GM19467 (cell line): ENCODE data around the gene SLIT3.

ENCODE experiments used
- ATAC-seq: cut with Tn5 transposase; IDR thresholded peaks from one replicate; pipeline ENCODE4 v1.9.1; 2021; ENCODE audit warnings: mild to moderate bottlenecking, moderate library complexity; ENCODE audit not compliant: unreplicated experiment

Gene SLIT3

DNA sequence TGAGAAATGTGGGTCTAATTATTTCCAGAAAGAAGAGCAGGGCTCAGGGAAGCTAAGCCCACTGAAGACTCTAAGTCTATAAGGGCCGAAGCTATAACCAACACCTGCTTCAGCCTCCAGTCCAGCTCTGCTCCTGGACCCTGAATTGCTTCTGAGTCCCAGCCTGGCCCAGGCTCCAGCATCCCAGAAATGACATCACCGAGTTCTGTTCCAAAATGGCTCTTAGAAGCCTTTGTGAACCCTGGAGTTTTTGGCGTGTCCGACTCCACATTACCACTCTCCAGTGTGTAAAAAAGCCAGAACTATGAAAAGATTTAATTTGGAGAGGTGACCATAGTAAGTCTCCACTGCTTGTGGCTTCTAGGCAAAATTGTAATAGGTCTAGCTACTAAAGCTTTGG lies 289.9 kb downstream of the SLIT3 start:
- ATAC-seq: no peak

DNA sequence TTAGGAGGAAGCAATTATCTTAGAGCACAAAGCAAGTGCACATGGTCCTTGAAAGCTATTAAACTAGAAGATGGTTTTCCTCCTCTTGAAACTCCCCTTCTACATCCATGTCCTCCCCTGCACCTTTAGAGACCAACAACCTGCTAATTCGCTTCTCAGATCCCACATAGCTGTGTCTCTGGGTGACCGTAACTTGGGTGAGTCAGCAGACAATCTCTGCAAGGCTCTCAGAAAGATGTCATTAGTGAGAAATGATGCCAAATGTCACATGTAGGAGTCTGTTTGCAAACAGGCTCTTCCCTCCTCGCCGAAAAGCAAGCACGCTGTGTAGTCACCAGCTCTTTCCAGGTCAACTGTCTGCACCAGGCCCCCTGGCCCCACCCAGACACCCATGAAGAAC lies 291.8 kb downstream of the SLIT3 start:
- ATAC-seq: no peak

DNA sequence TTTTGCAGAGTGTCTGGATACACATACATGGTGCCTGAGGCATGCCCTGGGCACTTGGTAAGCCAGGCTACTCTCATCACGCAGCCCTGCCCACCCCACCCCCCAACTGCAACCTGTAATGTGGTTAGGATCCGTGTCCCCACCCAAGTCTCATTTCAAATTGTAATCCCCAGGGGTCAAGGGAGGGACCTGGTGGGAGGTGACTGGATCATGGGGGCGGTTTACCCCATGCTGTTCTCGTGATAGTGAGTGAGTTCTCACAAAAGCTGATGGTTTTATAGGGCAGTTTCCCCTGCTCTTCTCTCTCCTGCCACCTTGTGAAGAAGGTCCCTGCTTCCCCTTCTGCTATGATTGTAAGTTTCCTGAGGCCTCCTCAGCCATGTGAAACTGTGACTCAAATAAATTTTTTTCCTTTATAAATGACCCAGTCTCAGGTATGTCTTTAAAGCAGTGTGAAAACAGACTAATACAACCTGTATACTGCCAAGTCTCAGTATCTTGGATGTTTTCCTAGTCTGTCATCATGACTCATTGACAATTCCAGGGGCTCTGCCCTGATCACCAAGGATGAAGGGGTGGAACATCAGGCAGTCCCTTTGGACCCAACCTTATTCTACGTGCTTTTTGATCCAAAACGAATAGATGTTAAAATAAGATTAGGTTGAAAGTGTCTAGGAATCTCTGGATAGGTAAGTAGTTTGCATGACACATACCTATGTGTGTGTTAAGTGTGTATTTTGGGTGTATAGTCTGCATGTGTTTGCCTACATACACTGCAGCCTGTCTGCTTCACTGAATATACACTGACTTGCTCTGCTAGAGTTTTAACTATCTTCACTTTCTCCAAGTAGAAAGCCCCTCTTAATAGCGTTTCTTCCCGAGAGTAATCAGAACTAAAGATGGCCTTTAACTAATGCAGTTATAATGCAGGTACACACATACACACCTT lies 293.8 kb downstream of the SLIT3 start:
- ATAC-seq: no peak

DNA sequence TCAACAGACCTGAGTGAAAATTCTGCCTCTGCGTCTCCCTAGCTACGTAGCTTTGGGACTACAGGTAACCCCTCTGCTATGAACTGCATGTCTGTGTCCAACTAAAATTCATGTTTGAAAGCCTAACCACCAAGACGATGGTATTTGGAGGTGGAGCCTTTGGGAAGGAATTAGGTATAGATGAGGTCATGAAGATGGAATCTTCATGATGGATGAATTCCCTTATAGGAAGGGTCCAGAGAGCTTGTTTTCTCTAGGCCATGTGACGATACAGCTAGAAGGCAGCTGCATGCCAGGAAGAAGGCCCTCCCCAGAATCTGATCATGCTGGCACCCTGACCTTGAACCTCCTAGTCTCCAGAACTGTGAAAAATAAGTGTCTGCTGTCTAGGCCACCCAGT lies 296.4 kb downstream of the SLIT3 start:
- ATAC-seq: no peak

DNA sequence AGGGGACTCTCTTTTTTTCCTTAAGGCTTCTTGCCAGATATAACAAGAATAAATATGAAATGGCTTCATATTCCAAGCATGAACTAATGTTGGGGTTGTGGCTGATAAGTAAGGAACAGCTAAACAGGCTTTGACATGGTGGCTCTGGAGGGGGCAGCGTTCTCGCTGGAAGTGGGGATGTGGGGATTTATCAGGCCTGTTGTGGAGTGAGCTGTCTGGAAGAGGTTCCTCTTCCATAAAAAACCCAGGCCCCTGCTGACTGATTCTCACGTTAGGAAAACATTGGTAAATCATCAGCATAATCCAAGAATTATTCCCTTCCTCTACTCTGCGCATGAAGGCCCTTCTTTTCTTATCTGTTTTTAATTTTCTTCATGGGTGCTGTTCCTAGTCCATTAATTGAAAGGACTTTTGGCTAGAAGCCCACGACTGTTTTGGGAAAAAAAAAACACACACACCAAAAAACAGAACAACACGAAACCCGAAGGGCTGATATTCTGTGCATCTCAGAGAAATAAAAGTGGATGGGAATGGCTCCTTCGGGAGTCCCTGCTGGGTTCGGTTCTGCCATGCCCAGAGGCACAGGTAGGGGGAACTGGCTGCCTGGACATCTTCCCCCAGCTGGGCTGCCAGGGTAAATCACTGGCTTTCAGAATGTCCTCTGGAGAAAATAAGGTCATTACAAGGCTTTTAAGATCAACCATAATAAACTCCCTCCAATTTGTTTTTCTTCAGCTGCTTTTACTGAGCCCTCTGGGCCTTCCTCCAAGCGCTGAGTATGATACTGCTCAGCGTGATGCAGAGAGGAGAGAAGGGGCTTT lies 297.0 kb downstream of the SLIT3 start:
- ATAC-seq: no peak

DNA sequence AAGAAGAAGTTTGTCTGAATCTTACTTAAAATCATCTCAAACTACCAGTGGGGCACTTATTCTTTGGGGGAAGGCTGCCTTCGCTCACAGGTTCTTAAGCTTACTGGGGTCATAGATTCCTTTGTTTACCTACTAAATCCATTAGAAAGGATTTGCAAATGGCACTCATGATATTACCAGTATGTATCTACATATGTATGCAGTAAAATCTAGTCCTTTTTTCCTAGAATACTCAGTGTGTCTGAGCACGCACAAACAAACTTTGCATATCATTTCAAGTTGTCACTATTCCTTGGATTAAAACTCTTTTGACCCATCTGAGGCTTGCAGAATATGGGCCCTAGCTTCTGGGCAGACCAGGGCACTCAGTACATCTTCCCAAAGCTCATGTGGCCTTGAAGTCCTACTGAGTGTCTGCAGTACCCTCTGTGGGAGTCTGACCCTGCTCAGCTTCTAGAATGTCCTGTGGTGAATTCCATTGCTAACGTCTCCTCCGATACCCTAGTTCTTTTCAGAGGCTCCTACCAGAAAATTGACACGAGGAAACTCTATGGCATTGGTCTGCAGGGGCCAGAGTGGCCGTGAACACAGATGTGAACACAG lies 297.9 kb downstream of the SLIT3 start:
- ATAC-seq: no peak

DNA sequence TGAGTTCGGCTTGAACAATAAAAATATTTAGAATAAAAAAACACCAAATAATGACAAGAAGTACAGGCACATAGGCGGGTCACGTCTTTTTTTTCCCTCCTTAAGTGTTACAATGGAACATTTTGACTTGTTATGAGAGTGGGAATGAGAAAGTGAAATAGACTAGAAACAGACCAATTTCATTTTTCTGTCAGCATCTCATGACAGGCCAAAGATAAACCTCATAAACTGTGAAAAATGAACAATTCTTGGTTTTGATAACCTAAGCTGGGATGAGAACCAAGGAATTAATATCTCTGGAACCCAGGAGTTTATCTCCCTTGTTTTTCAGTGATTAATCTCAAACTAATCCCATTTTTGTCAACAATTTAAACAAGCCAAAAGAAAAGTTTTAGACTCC lies 299.5 kb downstream of the SLIT3 start:
- ATAC-seq: no peak

DNA sequence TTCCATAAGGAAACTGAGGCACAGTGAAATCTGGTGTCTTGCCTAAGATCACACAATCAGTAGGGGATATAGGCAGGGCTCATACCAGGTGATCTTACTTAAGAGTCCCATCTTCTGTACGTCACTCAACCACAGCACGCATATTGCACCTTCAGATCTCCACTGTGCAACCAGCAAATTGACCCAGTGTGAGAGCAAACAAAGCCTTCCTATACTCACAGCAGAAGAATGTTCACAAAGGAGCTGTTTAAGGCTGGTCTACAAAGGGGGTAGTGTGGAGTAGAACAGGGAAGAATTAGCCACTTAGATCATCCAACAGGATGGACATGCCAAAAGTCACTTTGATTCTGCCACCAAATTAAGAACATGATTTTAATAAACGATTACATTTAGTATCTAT lies 305.9 kb downstream of the SLIT3 start:
- no peak for ATAC-seq

DNA sequence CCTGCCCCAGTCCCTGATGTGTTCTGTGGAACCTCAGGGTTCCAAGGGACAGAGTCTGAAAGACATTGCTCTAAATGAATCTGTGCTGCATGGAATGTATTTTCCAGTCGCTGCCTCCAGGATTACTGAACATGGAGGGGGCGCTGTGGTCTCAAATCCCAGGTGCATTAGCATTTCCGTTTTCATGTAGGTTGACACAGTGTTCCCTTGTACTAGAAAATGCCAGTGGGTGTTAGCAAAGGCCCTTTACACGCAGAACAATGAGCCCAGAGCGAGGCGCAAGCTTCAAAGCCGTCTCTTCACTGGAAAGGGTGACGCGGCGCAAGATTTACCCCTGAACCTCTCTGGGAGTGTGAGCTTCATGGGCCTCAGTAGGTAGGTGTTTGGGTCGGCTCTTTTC lies 308.3 kb downstream of the SLIT3 start:
- ATAC-seq: no peak

DNA sequence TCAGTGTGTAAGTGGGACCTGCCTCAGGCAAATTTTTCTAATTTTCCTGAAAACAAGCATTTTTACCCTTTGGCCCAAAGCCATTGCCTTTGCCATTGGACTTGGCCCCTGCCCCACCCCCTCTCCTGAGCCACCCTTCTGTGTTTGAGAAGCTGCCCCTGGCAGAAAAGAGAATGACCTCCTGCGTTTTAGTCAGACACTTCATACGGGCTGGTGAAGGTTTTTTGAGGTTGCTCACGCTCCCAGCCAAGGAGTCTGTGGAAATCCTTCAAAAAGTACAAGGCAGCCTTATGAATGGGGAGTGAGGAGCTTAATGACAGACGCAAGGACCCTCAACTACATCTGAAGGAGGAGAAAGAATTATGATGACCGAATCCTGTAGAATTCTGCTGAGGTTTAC lies 308.9 kb downstream of the SLIT3 start:
- no peak for ATAC-seq

DNA sequence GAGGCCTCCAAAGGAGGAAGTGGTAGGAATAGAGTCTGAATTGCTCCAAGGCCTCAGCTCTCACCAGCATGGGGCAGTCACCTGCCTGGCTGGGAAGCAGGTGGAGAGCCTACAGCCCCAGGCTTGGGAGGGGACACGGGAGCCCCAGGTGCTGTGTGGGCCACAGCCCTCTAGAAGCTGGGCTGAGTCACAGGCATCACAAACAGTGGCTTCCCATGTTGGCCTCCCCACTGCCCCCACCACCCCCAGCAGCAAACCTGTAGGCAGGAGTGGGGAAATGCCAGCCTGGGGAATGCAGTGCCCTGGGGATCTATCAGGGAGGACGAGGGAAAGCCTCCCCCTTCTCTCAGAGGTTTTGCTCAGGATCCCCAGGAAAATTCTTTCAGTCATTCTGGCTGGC lies 309.6 kb downstream of the SLIT3 start:
- no peak for ATAC-seq

DNA sequence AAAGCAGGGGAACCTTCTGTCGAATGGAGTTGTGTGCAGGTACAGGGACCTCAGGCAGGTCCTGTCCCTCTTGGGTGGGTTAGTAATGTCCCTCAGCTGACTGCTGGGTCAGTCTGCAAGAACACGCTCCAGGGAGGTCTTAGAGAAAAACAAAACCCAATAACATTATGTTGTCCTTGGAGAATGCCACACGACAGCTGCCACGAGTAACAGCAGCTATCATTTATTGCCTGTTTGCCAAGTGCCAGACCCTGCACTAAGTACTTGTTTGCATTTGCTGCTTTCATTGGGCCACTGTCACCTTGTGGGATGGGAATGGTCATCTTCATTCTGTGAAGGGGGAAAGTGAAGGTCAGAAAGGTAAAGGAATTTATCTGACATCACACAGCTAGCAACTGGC lies 310.3 kb downstream of the SLIT3 start:
- no peak for ATAC-seq

DNA sequence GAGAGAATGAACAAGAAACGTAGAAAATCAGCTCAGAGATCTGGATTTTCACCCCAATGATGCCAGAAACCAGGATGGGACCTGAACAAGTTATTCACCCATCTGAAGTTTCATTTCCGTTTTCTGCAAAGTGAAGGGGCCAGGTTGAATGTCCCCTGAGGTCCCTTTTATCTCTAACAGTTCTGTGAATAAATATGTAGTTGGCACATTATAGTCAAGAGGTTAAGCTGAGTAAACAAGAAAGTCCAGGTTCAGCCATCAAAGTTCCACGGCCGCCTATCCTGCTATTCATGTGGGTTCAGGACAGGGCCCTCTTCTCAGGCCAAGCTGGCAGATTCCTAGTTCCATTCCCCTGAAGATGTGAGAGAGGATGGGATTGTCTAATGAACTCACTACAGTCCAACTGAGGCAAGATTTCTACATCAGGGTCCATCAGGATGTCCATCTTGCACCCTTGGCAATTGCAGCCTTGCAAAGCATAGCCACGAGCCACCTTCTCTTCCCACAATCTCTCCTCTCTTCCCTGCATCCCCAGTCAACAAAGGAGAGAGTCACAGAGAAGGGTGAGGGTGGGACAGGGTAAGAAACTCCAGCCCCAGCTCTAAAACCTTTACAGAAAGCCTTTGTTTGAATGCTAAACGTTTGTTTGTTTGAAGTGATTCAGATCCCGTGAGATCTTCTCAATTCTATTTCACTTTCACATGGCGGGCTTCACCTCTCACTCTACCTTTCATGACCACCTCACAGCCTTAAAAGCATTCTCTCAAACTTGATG lies 311.0 kb downstream of the SLIT3 start:
- ATAC-seq: no peak

DNA sequence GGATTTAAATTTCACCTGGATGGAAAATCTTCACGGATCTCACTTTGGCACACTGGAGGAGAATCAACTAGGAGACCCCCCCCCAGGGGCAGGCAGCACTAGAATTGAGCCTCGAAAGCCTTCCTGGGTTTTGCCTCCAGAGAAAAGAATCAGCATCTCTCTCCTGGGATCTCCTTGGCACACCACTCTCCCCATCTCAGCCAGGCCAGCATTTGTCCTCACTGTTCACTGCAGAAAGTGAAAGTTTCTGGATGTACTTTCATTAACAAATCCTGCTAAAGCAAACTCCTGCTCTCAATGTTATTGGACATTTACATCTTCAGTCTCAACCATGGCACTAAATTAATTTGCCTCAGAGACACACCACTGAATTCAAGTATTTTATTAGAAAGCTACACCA lies 312.2 kb downstream of the SLIT3 start:
- no peak for ATAC-seq

DNA sequence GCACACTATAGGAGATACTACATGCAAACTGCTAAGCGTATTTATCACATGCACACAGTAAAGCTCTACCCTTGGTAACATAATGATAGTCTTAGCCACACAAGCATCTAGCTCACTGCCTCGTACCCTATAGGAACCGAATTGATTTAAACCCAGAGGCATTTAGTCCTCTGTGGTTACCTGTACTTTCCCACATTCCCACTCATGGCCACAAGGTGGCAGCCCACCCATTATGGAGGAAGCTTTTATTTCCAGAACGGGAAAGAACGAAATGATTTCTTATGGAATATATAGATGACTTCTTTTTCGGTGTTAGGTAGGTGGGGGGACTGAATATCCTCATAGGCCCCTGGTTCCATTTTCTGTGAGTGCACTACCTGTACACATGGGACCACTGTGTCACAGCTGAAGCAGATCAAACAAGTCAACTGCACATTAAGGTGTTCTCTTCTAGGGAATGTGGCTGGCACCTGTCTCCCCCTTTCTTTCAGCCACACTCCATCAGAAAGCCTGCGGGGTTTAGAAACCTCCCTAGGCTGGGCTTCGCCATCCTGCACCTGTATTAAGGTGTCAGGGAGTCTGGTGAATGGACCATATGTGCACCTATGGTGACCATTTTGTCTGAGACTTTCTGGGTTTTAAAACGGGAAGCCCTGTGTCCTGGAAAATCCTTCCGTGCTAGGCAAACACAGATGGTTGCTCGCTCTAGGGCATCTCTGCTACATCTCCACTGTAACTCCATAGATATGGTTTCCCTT lies 313.2 kb downstream of the SLIT3 start:
- ATAC-seq: peak; percentile 65

DNA sequence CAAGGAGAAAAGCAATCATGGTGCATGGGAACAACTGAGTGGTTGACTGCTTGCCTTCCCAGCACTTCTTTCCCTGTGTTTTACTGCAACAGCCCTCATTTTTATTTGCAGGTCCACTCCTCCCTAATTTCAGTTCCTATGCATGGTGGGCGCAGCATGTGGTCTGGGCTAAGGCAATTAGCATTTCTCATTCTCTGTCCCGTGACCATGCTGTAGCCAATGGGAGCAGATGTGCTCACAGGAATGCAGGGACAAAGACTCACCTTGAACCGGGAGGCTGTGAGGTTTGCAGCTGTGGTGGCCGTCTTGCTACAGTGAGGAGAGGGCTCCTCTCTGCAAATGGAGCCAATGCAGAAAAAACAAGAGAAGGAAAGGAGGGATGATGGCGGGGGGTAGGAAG lies 315.5 kb downstream of the SLIT3 start:
- no peak for ATAC-seq

DNA sequence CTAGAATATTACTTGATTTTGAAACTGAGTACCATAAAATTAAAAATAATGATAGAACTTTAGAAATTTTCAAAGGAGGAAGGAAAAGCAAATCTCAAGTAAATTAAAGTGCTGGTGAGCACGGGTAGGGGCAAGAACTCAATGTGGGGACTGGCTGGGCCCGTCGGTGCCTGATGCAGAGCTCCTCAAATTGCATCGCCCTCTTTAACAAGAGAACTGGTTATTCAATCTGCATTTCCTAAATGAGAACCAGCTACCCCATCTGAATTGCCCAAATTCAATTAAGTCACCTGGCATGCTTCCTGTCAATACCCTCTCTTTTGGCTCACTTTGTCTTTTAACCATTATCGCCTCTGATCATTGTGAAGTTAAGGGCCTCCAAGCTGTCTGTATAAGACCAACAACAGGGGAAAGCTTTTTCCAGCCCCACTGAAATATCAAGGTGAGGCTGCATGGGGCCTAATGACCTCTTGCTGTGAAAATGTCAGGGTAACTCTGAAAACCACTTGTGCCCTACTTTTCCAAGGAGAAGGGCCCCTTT lies 316.7 kb downstream of the SLIT3 start:
- ATAC-seq: no peak

DNA sequence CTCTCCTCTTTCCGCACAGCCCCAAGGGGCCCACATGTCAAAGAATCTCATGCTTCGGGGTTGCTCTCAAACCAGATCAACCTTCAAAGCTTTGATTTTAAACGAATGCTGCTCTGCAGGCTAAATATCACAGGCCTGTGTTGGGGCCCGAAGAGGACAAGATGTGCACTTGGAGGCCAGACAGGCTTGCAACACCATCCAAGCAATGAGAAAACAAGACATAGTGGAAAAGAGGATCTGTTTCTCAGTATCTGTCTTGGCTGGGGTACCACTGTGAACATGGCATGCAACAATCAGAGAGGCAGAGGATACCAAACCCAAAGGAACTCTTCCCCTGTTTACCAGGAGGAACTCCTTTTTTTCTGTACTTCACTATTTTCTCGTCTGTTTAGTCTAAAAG lies 321.8 kb downstream of the SLIT3 start:
- ATAC-seq: no peak

DNA sequence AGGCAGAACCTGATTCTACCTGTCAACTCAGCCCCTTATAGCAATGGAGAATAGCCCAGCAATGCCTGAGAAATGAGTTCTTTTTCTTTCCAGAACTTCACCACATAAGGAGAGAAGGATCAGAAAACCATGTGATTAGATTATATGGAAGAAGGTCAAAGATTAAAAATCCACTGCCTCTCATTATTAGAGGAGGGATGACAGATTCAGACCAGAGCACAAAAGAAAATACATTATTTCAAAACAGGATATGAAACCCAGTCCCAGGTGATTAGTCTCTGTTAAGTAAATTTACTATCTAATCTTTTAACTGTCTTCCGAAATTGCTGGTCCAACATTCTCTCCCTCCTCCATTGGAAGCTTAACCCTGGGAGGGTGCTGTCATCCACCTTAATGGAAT lies 322.4 kb downstream of the SLIT3 start:
- ATAC-seq: no peak

DNA sequence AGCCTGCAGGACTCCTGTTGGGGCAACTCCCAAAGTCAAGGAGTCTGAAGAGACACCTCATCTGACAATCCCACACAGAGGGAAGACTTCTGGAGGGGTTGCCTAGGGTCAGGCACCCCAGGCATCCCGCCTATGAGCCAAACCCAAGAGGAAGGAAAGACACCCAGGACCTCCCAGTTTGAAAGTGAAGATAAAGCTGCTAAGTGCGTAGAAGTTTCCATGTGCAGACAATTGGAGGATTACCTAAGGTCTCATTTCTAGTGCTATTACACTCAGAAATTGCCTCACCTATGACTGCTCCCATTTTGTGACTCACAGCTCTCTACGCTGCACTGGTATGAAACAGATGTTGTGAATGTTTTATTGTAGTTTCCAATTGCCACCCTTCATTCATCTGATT lies 322.9 kb downstream of the SLIT3 start:
- no peak for ATAC-seq
